ENCODE data around the gene MYH15. TPM values are rescaled to one million over a fixed set of nuclear protein-coding genes. Genes with fewer than 3 reads are reported as not detected.

The MYH15 gene
- total RNA-seq, result 0.05 to 0.17 TPM (median 0.05 TPM) in 3 replicates
- long read RNA-seq, result 0 reads

DNA sequence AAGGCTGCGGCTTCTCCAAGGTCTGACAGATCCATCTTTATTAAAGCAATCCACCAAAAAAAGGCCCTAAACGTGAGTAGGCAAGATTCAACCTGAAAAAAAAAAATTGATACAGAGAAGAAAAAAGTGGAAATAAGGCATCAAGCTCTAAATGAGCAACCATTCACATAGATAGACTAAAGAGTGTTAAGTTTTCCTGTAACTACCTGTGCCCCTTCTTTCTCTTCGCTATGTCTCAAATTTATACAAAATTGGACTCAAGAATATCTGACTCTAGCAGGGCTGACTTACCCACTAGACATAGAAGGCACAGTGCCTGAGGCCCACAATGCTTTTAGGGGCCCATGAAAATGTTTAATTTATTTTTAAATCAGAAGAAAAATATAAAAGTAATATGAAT is at the start of gene MYH15:
TSS of gene MYH15 (minus strand) at position 101 of the 400 bp plus-strand sequence. CDS start at position 35, 66 bp downstream.
- Mint-ChIP-seq H3K27me3 (ENCODE audit: low read depth) (no peaks in the 10 kb centered on the region), H3K4me3 (ENCODE audit: unreplicated experiment) (no peak within 1 kb of the TSS), H3K36me3 (ENCODE audit: low read depth) (no peaks in the 10 kb centered on the region), H3K27ac (ENCODE audit: unreplicated experiment) (no peak within 1 kb of the TSS), H3K4me1 (ENCODE audit: low read depth) (no peaks in the 10 kb centered on the region), H3K9me3 (ENCODE audit: low read depth) (no peaks in the 10 kb centered on the region)
- TF ChIP-seq, protein P1, sequence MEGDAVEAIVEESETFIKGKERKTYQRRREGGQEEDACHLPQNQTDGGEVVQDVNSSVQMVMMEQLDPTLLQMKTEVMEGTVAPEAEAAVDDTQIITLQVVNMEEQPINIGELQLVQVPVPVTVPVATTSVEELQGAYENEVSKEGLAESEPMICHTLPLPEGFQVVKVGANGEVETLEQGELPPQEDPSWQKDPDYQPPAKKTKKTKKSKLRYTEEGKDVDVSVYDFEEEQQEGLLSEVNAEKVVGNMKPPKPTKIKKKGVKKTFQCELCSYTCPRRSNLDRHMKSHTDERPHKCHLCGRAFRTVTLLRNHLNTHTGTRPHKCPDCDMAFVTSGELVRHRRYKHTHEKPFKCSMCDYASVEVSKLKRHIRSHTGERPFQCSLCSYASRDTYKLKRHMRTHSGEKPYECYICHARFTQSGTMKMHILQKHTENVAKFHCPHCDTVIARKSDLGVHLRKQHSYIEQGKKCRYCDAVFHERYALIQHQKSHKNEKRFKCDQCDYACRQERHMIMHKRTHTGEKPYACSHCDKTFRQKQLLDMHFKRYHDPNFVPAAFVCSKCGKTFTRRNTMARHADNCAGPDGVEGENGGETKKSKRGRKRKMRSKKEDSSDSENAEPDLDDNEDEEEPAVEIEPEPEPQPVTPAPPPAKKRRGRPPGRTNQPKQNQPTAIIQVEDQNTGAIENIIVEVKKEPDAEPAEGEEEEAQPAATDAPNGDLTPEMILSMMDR (IDR thresholded peaks at IDR 0.05), result no peak
- no peak for DNase-seq (ENCODE audit: low spot score)

DNA sequence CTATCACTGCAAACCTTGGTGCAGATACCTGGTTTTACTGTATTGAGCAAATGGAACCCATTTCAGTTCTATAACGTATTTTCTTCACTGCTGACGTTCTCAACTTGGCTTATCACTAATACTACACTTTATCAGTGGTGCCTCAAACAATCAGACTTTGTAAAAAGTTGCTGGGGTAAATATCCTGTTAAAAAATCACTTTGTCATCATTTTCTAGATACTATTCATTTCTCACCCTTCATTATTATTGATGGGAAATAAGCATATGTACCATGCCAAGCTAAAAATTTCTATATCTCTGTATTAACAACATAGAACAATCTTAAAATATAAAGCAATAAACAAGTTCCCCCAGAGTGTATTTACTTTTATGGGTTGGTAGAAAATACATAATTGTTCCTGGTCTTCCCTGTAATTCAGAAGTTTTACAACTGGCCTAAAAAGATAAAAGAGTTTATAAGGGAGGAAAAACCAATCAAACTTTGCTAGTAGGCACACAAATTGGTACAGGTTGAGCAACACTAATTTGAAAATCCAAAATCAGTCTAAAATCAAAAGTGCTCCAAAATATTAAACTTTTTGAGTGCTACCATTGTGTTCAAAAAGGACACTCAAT is 45.7 kb upstream of the MYH15 start:
- Mint-ChIP-seq H3K4me3 (ENCODE audit: unreplicated experiment) (no peak overlapping the region), H3K27me3 (ENCODE audit: low read depth) (no peaks in the 10 kb centered on the region), H3K27ac (ENCODE audit: unreplicated experiment) (no peak overlapping the region), H3K36me3 (ENCODE audit: low read depth) (peaks cover 5% of the 10 kb centered on the region), H3K9me3 (ENCODE audit: low read depth) (no peaks in the 10 kb centered on the region), H3K4me1 (ENCODE audit: low read depth) (peaks cover 10% of the 10 kb centered on the region)
- TF ChIP-seq, protein P1 (IDR thresholded peaks at IDR 0.05), result no peak
- DNase-seq (ENCODE audit: low spot score), result no peak

DNA sequence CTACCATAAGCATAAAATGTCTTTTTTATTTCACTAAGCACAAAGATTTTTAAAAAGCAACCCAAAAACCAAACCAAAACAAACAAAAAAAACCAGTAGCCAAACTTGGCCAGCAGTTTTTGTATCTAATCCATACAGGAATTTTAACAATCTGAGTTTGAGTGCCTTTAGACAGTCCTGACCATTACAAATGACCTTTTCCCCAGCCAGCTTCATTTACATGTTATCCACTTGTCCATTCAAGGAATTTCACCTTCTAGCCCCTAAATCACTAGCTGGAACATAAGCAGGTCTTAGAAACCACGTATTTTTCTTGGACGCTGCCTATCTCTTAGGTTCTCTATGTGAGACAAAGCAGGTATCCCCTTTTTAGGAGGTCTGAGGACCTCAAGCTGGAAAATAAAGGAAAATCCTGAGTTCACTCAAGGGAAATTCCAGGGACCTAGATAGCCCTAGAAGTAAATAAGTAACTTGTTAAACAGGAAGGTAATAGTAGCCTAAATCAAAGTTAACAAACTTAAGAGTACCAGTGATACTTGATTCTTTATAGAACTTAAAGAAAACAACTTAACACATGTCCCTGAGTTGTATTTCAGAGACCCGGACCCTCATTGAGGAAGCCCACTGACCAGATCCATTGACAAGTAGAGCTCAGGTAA is 44.6 kb upstream of the MYH15 start:
- Mint-ChIP-seq H3K36me3 (ENCODE audit: low read depth) (peaks cover 5% of the 10 kb centered on the region), H3K4me1 (ENCODE audit: low read depth) (peaks cover 10% of the 10 kb centered on the region), H3K27me3 (ENCODE audit: low read depth) (no peaks in the 10 kb centered on the region), H3K27ac (ENCODE audit: unreplicated experiment) (no peak overlapping the region), H3K4me3 (ENCODE audit: unreplicated experiment) (no peak overlapping the region), H3K9me3 (ENCODE audit: low read depth) (no peaks in the 10 kb centered on the region)
- TF ChIP-seq, protein P1 (IDR thresholded peaks at IDR 0.05), result no peak
- no peak for DNase-seq (ENCODE audit: low spot score)

DNA sequence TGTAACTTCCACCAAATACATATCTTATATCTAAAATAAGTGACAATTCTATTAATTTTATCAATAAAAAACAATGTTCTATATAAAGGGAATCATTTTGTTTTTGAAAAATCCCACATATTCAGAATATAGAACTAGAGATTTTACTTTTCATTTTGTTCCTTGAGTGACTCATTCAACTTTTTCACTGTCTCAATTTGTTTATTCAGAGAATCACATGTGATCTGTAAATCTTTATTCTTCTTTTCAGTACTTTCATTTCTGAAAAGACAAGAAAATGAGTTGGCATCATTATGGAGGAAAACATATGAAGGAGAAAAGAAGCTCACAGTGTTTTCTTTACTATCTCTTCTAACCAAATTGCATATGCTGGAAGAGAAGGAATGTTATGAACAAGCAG is 43.8 kb upstream of the MYH15 start:
- Mint-ChIP-seq H3K4me3 (ENCODE audit: unreplicated experiment) (no peak overlapping the region), H3K9me3 (ENCODE audit: low read depth) (no peaks in the 10 kb centered on the region), H3K4me1 (ENCODE audit: low read depth) (peaks cover 10% of the 10 kb centered on the region), H3K36me3 (ENCODE audit: low read depth) (peaks cover 3% of the 10 kb centered on the region), H3K27ac (ENCODE audit: unreplicated experiment) (no peak overlapping the region), H3K27me3 (ENCODE audit: low read depth) (no peaks in the 10 kb centered on the region)
- TF ChIP-seq, protein P1 (IDR thresholded peaks at IDR 0.05), result no peak
- DNase-seq (ENCODE audit: low spot score), result no peak

DNA sequence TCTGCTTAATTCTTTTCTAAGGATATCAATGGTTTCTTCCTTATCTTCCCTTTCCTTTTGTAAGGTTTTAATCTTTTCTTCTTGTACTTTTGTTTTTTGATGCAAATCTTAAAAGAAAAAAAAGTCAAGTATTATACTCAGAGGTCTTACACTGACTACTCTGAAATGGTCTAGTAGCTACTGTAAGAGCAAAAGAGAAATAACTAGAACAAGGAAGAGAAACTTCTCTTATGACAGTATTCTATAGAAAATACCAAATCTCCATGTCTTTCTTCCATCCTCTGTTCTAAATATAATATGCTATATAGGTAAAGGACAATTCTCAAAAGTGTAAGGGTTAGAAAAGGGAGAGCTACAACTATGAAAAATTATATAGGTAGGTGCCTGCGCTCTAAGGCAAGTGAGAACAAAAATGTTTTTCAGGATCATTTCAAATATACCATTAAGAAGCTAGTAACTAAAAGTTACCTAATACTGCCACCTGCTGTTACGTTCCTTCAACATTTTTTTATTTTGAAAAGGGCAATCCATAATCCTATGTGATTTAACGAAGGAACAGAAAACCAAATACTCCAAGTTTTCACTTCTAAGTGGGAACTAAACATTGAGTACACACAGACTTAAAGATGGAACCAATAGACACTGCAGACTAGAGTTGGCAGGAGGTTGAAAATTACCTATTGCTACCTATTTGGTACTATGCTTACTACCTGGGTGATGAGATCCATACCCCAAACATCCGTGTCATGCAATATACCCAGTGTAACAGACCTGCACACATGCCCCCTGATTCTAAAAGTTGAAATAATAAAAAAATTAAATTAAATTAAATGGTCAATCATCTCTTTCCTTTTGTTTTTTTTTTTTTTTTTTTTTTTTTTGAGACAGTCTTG is 42.1 kb upstream of the MYH15 start:
- Mint-ChIP-seq H3K27me3 (ENCODE audit: low read depth) (no peaks in the 10 kb centered on the region), H3K9me3 (ENCODE audit: low read depth) (no peaks in the 10 kb centered on the region), H3K36me3 (ENCODE audit: low read depth) (peaks cover 1% of the 10 kb centered on the region), H3K4me3 (ENCODE audit: unreplicated experiment) (no peak overlapping the region), H3K27ac (ENCODE audit: unreplicated experiment) (no peak overlapping the region), H3K4me1 (ENCODE audit: low read depth) (peaks cover 10% of the 10 kb centered on the region)
- no peak for DNase-seq (ENCODE audit: low spot score)
- TF ChIP-seq, protein P1 (IDR thresholded peaks at IDR 0.05), result peak; percentile 87
